SK-N-SH (cell line): Measurements from ENCODE around the gene OR2A5. TPM values are rescaled to one million over a fixed set of nuclear protein-coding genes. Genes with fewer than 3 reads are reported as not detected.

Experiments used
- CTCF ChIA-PET: fragments of 300-600, 350-600 bp; formaldehyde crosslinking; extraction: SDS; loops from one replicate; lab custom pipeline; 2021; lab: Yijun Ruan, JAX
- POLR2A ChIA-PET: fragments of 350-600 bp; sonication (Branson Sonifier 250); formaldehyde crosslinking; extraction: SDS; loops from one replicate; lab custom pipeline; 2020; ENCODE audit warnings: antibody characterized with exemption, inconsistent platforms; lab: Yijun Ruan, JAX
- DNase-seq: peaks from one replicate; pipeline ENCODE4 v3.0.0; 2012
- H2AFZ ChIP-seq: fragments of 200-600 bp; sonication (generic); 2 replicates; pipeline ENCODE4 v1.8.1; 2016; ENCODE audit warnings: antibody characterized with exemption, mild to moderate bottlenecking, low read depth
- H3F3A ChIP-seq: fragments of 200-600 bp; sonication (generic); replicated peaks from 2 replicates; pipeline ENCODE3; 2016; ENCODE audit warnings: antibody characterized with exemption, mild to moderate bottlenecking; ENCODE audit not compliant: insufficient read depth
- H3K27ac ChIP-seq, 2 experiments: fragments of 200-500 bp in 1 of 2; fragments of 200-600 bp in 1 of 2; sonication (Bioruptor generic) in 1 of 2; sonication (generic), shearing (Covaris generic) in 1 of 2; 2 replicates each; pipeline versions ENCODE4 v1.5.1 to v1.6.1; 2014 to 2016; ENCODE audit warnings: low read depth in 2 of 2, inconsistent platforms in 1 of 2, low read length in 1 of 2, mild to moderate bottlenecking in 1 of 2, mixed read lengths in 1 of 2
- H3K27me3 ChIP-seq: fragments of 200-600 bp; sonication (generic), shearing (Covaris generic); 2 replicates; pipeline ENCODE4 v1.6.1; 2016; ENCODE audit warnings: mixed run types; ENCODE audit not compliant: insufficient read depth
- H3K36me3 ChIP-seq, 2 experiments: fragments of 200-500 bp in 1 of 2; fragments of 200-600 bp in 1 of 2; sonication (Bioruptor generic) in 1 of 2; sonication (generic) in 1 of 2; replicated peaks in 1 of 2; 2 replicates each; pipeline versions ENCODE3 to v1.5.1; 2014 to 2016; ENCODE audit warnings: low read length in 1 of 2, mild to moderate bottlenecking in 1 of 2; ENCODE audit not compliant: insufficient read depth in 2 of 2, control insufficient read depth in 1 of 2
- H3K4me1 ChIP-seq, 2 experiments: fragments of 200-500 bp in 1 of 2; fragments of 200-600 bp in 1 of 2; sonication (Bioruptor generic) in 1 of 2; sonication (generic), shearing (Covaris generic) in 1 of 2; 2 replicates each; pipeline versions ENCODE4 v1.5.1 to v1.6.1; 2014 to 2016; ENCODE audit warnings: low read depth in 1 of 2, low read length in 1 of 2, mixed run types in 1 of 2; ENCODE audit not compliant: insufficient read depth in 2 of 2, control insufficient read depth in 1 of 2
- H3K4me2 ChIP-seq: fragments of 200-600 bp; sonication (generic), shearing (Covaris generic); 2 replicates; pipeline ENCODE4 v1.6.1; 2017; ENCODE audit warnings: mixed run types
- H3K4me3 ChIP-seq, 2 experiments: fragments of 200-500 bp in 1 of 2; fragments of 200-600 bp in 1 of 2; sonication (Bioruptor generic) in 1 of 2; sonication (generic), shearing (Covaris generic) in 1 of 2; 2 replicates each; pipeline versions ENCODE4 v1.5.1 to v1.8.1; 2014 to 2016; ENCODE audit warnings: low read depth in 2 of 2, inconsistent platforms in 1 of 2, low read length in 1 of 2, mild to moderate bottlenecking in 1 of 2, mixed read lengths in 1 of 2, moderate library complexity in 1 of 2
- H3K79me2 ChIP-seq: fragments of 200-600 bp; sonication (generic); 2 replicates; pipeline ENCODE4 v1.8.1; 2017; ENCODE audit warnings: mild to moderate bottlenecking; ENCODE audit not compliant: insufficient read depth
- H3K9ac ChIP-seq: fragments of 200-600 bp; sonication (generic); 2 replicates; pipeline ENCODE4 v1.6.1; 2017; ENCODE audit warnings: mixed run types
- H3K9me2 ChIP-seq: fragments of 200-600 bp; sonication (generic); 2 replicates; pipeline ENCODE4 v1.6.1; 2017; ENCODE audit warnings: mixed run types
- H3K9me3 ChIP-seq: fragments of 200-600 bp; sonication (generic); 2 replicates; pipeline ENCODE4 v1.6.1; 2017; ENCODE audit warnings: mixed run types, mild to moderate bottlenecking, moderate library complexity
- H4K20me1 ChIP-seq: fragments of 200-600 bp; sonication (generic); 2 replicates; pipeline ENCODE4 v1.6.1; 2017; ENCODE audit warnings: mild to moderate bottlenecking, mixed run types; ENCODE audit not compliant: insufficient read depth
- CHD2 ChIP-seq: fragments of 150-350 bp; IDR thresholded peaks from 2 replicates; pipeline ENCODE4 v1.6.1; 2018; ENCODE audit warnings: low read length; ENCODE audit not compliant: partially characterized antibody
- CTCF ChIP-seq: fragments of 200-600 bp; sonication (generic); IDR thresholded peaks from 2 replicates; pipeline ENCODE4 v1.6.1; 2017; ENCODE audit warnings: antibody characterized with exemption, mild to moderate bottlenecking, moderate library complexity
- ELF1 ChIP-seq: IDR thresholded peaks from 2 replicates; pipeline ENCODE4 v1.4.0; 2012
- EZH2phosphoT487 ChIP-seq: fragments of 200-600 bp; sonication (generic); IDR thresholded peaks from 2 replicates; pipeline ENCODE4 v1.6.1; 2017; ENCODE audit warnings: low read depth, mixed run types, mild to moderate bottlenecking, antibody characterized with exemption, moderate library complexity, borderline replicate concordance
- FOXJ3 ChIP-seq: sonication (generic); formaldehyde crosslinking; IDR thresholded peaks from 2 replicates; pipeline ENCODE4 v1.5.1; 2020; ENCODE audit warnings: mild to moderate bottlenecking, missing genetic modification reagents
- MEF2A ChIP-seq: IDR thresholded peaks from 2 replicates; pipeline ENCODE4 v1.4.0; 2012; ENCODE audit warnings: low read depth, borderline replicate concordance
- MXI1 ChIP-seq: IDR thresholded peaks from 2 replicates; pipeline ENCODE4 v1.6.1; 2012; ENCODE audit warnings: mild to moderate bottlenecking, low read depth, low read length, improper control_type of control experiment
- RAD21 ChIP-seq: IDR thresholded peaks from 2 replicates; pipeline ENCODE4 v1.6.1; 2012; ENCODE audit warnings: mild to moderate bottlenecking, low read length
- RFX5 ChIP-seq: IDR thresholded peaks from 2 replicates; pipeline ENCODE4 v1.6.1; 2012; ENCODE audit warnings: mild to moderate bottlenecking, improper control_type of control experiment, low read length
- SMC3 ChIP-seq: IDR thresholded peaks from 2 replicates; pipeline ENCODE4 v1.6.1; 2012; ENCODE audit warnings: low read depth, low read length, improper control_type of control experiment
- WGBS: methylation state at CpG from one replicate; pipeline ENCODE4 v1.1.6; 2017; ENCODE audit warnings: low lambda C conversion rate; 5-methylcytosine and 5-hydroxymethylcytosine counted together
- polyA plus RNA-seq, 3 experiments: library from polyadenylated mRNA; depleted of rRNA; stranded (reverse); fragments of >200 nt; gene quantifications; 2 replicates each; pipeline ENCODE4 v1.2.3, GENCODE V29; 2012
- TF ChIP-seq, protein P1 (sequence below): IDR thresholded peaks from 2 replicates; pipeline ENCODE4 v1.4.0; 2012; ENCODE audit warnings: low read depth, borderline replicate concordance

The OR2A5 gene
- polyA plus RNA-seq, 1 of the 3 experiments (the other 2 are of a cell fraction), result not detected

GRCh38 chr7:144011458-144012230 lies 37.1 kb upstream of the OR2A5 start:
- H3K4me2 ChIP-seq, result no peak overlapping the region
- CTCF ChIA-PET, result interaction anchor here (0.9 to 1.6 kb wide), 10 partner anchors 9 to 283 kb away, joined by 3 to 5 read pairs (median 4); no protein-coding TSS in a partner anchor
- no peak overlapping the region for H3K27ac ChIP-seq
- no peaks in the 10 kb centered on the region for H3K36me3 ChIP-seq
- DNase-seq, result peak; percentile 30
- WGBS, result 7% methylated on average over 5 of the region's 5 CpGs
- TF ChIP-seq CHD2, result no peak
- peak; percentile 83 for TF ChIP-seq RAD21
- TF ChIP-seq CTCF, result peak; percentile 69
- peak; percentile 82 for TF ChIP-seq SMC3
- TF ChIP-seq EZH2phosphoT487, result no peak
- TF ChIP-seq FOXJ3, result no peak
- TF ChIP-seq, all 33 proteins: peak for 3
- no peaks in the 10 kb centered on the region for H3K4me1 ChIP-seq
- H3K9me2 ChIP-seq, result no peaks in the 10 kb centered on the region
- no peak overlapping the region for H3K4me3 ChIP-seq
- H2AFZ ChIP-seq, result no peak overlapping the region
- no peaks in the 10 kb centered on the region for H3F3A ChIP-seq
- H3K9ac ChIP-seq, result no peak overlapping the region
- H3K9me3 ChIP-seq, result no peaks in the 10 kb centered on the region
- POLR2A ChIA-PET, result no interaction called here
- H3K27me3 ChIP-seq, result no peaks in the 10 kb centered on the region; the same call in 1 of the 2 replicates
- H4K20me1 ChIP-seq, result no peaks in the 10 kb centered on the region
- H3K79me2 ChIP-seq, result no peaks in the 10 kb centered on the region

DNA sequence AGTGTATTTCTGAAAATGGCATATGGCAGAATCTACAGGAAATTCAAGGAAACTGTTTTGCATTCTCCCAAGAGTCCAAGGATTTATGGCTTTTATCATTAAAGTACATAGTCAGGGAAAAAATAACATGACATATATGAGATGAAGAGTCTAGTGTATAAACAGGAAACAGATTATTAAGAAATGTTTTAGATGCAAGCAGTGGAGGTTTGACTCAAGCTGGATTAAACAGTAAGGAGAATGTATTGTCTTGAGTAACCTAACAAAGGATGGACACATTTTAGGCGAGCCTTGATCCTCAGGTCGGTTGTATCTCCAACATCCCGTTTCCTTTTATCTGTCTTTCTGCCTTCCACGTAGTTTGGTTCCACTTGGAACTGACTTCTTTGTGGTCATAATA lies 30.7 kb upstream of the OR2A5 start:
- Histone ChIP-seq H2AFZ (no peak overlapping the region), H3K9me3 (no peaks in the 10 kb centered on the region), H3K4me2 (no peak overlapping the region), H3K27me3 (no peaks in the 10 kb centered on the region), H3K36me3 (no peaks in the 10 kb centered on the region), H3F3A (peaks cover 6% of the 10 kb centered on the region), H3K4me1 (0 out of 4 replicates have a peak, but pooled peaks cover 0 to 6% of the 10 kb centered on the region in 2 experiments), H3K9me2 (no peaks in the 10 kb centered on the region), H4K20me1 (no peaks in the 10 kb centered on the region), H3K4me3 (no peak overlapping the region), H3K9ac (no peak overlapping the region), H3K27ac (no peak overlapping the region), H3K79me2 (no peaks in the 10 kb centered on the region)
- POLR2A ChIA-PET, result no interaction called here
- no peak for TF ChIP-seq ELF1
- no peak for TF ChIP-seq RFX5
- TF ChIP-seq, protein P1, sequence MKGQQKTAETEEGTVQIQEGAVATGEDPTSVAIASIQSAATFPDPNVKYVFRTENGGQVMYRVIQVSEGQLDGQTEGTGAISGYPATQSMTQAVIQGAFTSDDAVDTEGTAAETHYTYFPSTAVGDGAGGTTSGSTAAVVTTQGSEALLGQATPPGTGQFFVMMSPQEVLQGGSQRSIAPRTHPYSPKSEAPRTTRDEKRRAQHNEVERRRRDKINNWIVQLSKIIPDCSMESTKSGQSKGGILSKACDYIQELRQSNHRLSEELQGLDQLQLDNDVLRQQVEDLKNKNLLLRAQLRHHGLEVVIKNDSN, result no peak
- no peak for TF ChIP-seq MXI1
- no peak for TF ChIP-seq MEF2A
- CTCF ChIA-PET, result no interaction called here
- WGBS, result 21% methylated on average over 4 of the region's 4 CpGs
- no peak for DNase-seq
